Ovary (tissue), 9 donors: ENCODE measurements around the gene WNT3. TPM values are rescaled to one million over a fixed set of nuclear protein-coding genes. Genes with fewer than 3 reads are reported as not detected.

Experiments used
- DNase-seq, 5 donors: peaks; one replicate each; pipeline ENCODE4 v3.0.0-alpha.2; 2019 to 2020
- H3K27ac ChIP-seq, 2 donors: fragments of 200-600 bp; one replicate each; pipeline versions ENCODE4 v1.5.1 to v1.8.0; 2019 to 2022
- H3K27me3 ChIP-seq: fragments of 200-600 bp; one replicate; pipeline ENCODE4 v1.8.0; 2022
- H3K36me3 ChIP-seq: fragments of 200-600 bp; sonication (generic); one replicate; pipeline ENCODE4 v1.5.1; 2019
- H3K4me1 ChIP-seq: one replicate; pipeline ENCODE4 v1.8.1; 2013; ENCODE audit warnings: mild to moderate bottlenecking, moderate library complexity; ENCODE audit not compliant: insufficient read depth
- H3K4me3 ChIP-seq: fragments of 200-600 bp; sonication (generic); one replicate; pipeline ENCODE4 v1.5.1; 2017
- H3K9me3 ChIP-seq, 2 donors: fragments of 200-600 bp in 1 of 2; sonication (generic) in 1 of 2; one replicate each; pipeline versions ENCODE4 v1.5.1 to v1.8.1; 2013 to 2019; ENCODE audit warnings: mild to moderate bottlenecking in 1 of 2, moderate library complexity in 1 of 2
- EP300 ChIP-seq: sonication (generic); formaldehyde crosslinking; IDR thresholded peaks from one replicate; pipeline ENCODE4 v1.6.1; 2017; ENCODE audit warnings: antibody characterized with exemption
- POLR2A ChIP-seq: fragments of 450-650 bp; IDR thresholded peaks from one replicate; pipeline ENCODE4 v1.6.1; 2017; ENCODE audit warnings: antibody characterized with exemption, mild to moderate bottlenecking, moderate library complexity
- WGBS, 3 donors: extraction: QIAGEN DNeasy Blood & Tissue Kit in 1 of 3; methylation state at CpG; one replicate each; pipeline versions ENCODE4 v1.1.5 to v1.1.7; 2013 to 2017; 5-methylcytosine and 5-hydroxymethylcytosine counted together
- intact Hi-C, 4 donors: fragments of 100-400 bp; cut with DNase I; formaldehyde crosslinking; loops; one replicate each; pipeline versions ENCODE4 v1.11.0 to v1.15.1; 2022 to 2023
- polyA plus RNA-seq, 2 donors: library from polyadenylated mRNA; stranded (reverse); fragments of 200-250 nt in 1 of 2; fragments of 350-450 nt in 1 of 2; fragmentation: Illumina TruSeq in 1 of 2; extraction: RNeasy Lipid Tissue Mini Kit (QIAGEN cat#74804) in 1 of 2; gene quantifications; one replicate each; pipeline ENCODE4 v1.2.3, GENCODE V29; 2013 to 2014
- total RNA-seq, 7 donors: library from RNA; depleted of rRNA in 2 of 7; stranded (reverse); fragments of >200 nt in 2 of 7; fragmentation: NEBNext Ultra II Directional in 3 of 7; extraction: Animal tissue kit (Norgen Biotek cat#: 25700) in 3 of 7; gene quantifications; one replicate each; pipeline versions ENCODE4 v1.1.0 to v1.2.4, GENCODE V29; 2016 to 2023
- TF ChIP-seq, protein P1 (sequence below), 3 donors: fragments of 450-650 bp in 2 of 3; fragments of 200-600 bp in 1 of 3; IDR thresholded peaks; one replicate each; pipeline versions ENCODE4 v1.5.1 to v1.8.0; 2016 to 2022; ENCODE audit warnings: antibody characterized with exemption in 3 of 3, mild to moderate bottlenecking in 1 of 3
- donor health status: DM: no; HTN: no; CAD: no; lungs with moderate emphysema.
- donor health status: DM: no; HTN: no; CAD: no.
- donor health status: Bipolar disorder and iron deficiency.
- donor health status: DM: yes; HTN: yes; CAD: no.
- donor health status: DM: no; HTN: no; CAD: no.
- donor health status: DM: yes; HTN: yes; CAD: no.

The WNT3 gene
- total and polyA plus RNA-seq, 9 donors = 0.23 to 1.7 (median 0.57) TPM; not detected in 1

DNA sequence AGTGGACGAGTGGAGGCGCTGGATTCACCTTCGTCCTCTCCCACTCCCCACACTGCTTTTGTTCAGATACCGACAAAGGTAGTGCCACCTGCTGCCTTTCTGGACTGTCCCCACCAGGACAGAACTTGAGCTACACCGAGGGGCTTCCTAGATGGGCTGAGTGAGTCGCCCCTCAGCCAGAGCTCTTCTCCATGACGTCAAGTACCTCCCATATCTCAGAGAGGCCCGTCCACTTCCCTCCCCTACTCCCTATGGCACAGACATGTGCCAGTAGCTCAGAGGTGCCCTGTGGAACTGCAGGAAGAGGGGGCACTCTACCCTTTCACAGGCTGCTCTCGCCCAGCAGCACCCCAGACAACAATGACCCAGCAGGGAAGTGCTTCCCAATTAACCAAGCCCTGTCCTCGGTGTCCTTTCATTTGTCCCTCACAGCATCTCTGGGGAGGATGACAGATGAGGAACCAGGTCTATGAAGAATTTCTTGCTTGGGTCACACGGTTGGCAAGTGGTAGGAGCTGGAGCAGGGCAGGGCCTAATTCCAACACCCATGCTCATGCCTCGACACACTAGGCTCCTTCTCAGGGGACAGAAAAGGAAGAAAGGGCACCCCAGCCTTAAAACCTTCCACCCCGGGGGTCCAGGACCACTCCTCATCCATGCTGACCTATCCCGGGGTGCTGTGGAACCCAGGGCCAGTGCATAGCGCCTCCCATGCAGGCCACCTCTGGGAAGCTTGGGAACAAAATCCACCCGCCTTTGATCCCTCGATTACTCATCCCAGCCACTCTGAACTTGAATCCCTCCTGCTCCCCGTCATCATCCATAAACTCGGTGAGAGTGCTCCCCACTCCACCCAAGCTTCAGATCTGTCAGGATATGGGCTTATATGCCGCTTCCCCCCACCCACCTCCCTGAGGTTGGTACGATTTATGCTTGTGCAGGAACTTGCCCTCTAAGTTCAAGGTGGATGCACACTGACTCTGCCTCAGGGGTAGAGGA lies 51.7 kb downstream of the WNT3 start:
- Histone ChIP-seq H3K36me3 (no peaks in the 10 kb centered on the region), H3K27ac (no peak overlapping the region), H3K4me3 (no peak overlapping the region), H3K9me3 (no peaks in the 10 kb centered on the region), H3K27me3 (no peaks in the 10 kb centered on the region), H3K4me1 (peaks cover 8% of the 10 kb centered on the region)
- TF ChIP-seq, protein P1, sequence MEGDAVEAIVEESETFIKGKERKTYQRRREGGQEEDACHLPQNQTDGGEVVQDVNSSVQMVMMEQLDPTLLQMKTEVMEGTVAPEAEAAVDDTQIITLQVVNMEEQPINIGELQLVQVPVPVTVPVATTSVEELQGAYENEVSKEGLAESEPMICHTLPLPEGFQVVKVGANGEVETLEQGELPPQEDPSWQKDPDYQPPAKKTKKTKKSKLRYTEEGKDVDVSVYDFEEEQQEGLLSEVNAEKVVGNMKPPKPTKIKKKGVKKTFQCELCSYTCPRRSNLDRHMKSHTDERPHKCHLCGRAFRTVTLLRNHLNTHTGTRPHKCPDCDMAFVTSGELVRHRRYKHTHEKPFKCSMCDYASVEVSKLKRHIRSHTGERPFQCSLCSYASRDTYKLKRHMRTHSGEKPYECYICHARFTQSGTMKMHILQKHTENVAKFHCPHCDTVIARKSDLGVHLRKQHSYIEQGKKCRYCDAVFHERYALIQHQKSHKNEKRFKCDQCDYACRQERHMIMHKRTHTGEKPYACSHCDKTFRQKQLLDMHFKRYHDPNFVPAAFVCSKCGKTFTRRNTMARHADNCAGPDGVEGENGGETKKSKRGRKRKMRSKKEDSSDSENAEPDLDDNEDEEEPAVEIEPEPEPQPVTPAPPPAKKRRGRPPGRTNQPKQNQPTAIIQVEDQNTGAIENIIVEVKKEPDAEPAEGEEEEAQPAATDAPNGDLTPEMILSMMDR (IDR thresholded peaks at IDR 0.05) = no peak
- no peak for TF ChIP-seq EP300
- no peak for TF ChIP-seq POLR2A
- WGBS, 3 donors = 93 to 95% (median 94%) methylated on average over 21 of the region's 21 CpGs
- no peak for DNase-seq
- intact Hi-C loops = no loop called here

DNA sequence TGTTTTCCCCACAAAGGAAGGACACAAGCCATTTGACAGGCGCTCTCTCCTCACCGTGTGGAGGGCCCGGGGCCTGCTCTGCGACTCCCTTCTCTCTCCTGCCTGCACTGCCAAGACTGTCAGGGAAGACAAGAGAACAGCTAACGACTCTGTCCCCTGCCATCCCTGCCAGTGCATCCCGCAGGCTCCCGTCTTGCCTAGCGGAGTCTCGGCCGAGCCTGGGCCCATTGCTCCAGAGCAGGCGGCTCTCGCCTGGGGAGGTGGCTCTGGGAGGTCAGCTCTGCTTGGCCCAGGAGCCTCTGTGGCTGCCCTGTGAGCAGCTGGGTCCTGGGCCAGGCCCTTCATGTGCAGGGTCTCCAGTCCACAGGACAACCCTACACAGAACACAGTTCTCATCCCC lies 53.0 kb downstream of the WNT3 start:
- H3K9me3 ChIP-seq = no peaks in the 10 kb centered on the region
- TF ChIP-seq POLR2A (no peak), EP300 (no peak)
- TF ChIP-seq, protein P1 (IDR thresholded peaks at IDR 0.05) = no peak
- DNase-seq = no peak
- H3K36me3 ChIP-seq = no peaks in the 10 kb centered on the region
- no peaks in the 10 kb centered on the region for H3K27me3 ChIP-seq
- WGBS, 3 donors = 90 to 92% (median 91%) methylated on average over 12 of the region's 12 CpGs
- peaks cover 8% of the 10 kb centered on the region for H3K4me1 ChIP-seq
- H3K27ac ChIP-seq = no peak overlapping the region
- no peak overlapping the region for H3K4me3 ChIP-seq
- intact Hi-C loops = no loop called here

- H3K27me3 ChIP-seq = no peaks in the 10 kb centered on the region
- intact Hi-C loops = no loop called here
- TF ChIP-seq POLR2A (no peak), EP300 (no peak)
- TF ChIP-seq, protein P1 (IDR thresholded peaks at IDR 0.05) = no peak
- H3K4me1 ChIP-seq = peaks cover 5% of the 10 kb centered on the region
- no peak for DNase-seq
- no peak overlapping the region for H3K4me3 ChIP-seq
- H3K27ac ChIP-seq = no peak overlapping the region
- no peaks in the 10 kb centered on the region for H3K9me3 ChIP-seq
- no peaks in the 10 kb centered on the region for H3K36me3 ChIP-seq
- WGBS, 3 donors = 35 to 42% (median 38%) methylated on average over 13 of the region's 13 CpGs
Observed at GRCh38 chr17:46764709-46765401, 53.6 kb downstream of the WNT3 start.

GRCh38 chr17:46764000-46764708 lies 54.3 kb downstream of the WNT3 start:
- Histone ChIP-seq H3K4me3 (no peak overlapping the region), H3K9me3 (no peaks in the 10 kb centered on the region), H3K4me1 (no peaks in the 10 kb centered on the region), H3K27ac (no peak overlapping the region), H3K36me3 (no peaks in the 10 kb centered on the region), H3K27me3 (no peaks in the 10 kb centered on the region)
- no peak for DNase-seq
- WGBS, 3 donors = 85 to 88% (median 86%) methylated on average over 12 of the region's 12 CpGs
- TF ChIP-seq EP300 (no peak), POLR2A (no peak)
- TF ChIP-seq, protein P1 (IDR thresholded peaks at IDR 0.05) = no peak
- intact Hi-C loops = no loop called here
